GM19463 (cell line): ENCODE results near the gene TTLL8.

Experiments
- ATAC-seq: cut with Tn5 transposase; IDR thresholded peaks from one replicate; pipeline ENCODE4 v1.9.1; 2021; ENCODE audit warnings: mild to moderate bottlenecking, moderate library complexity; ENCODE audit not compliant: unreplicated experiment

TTLL8 gene

DNA sequence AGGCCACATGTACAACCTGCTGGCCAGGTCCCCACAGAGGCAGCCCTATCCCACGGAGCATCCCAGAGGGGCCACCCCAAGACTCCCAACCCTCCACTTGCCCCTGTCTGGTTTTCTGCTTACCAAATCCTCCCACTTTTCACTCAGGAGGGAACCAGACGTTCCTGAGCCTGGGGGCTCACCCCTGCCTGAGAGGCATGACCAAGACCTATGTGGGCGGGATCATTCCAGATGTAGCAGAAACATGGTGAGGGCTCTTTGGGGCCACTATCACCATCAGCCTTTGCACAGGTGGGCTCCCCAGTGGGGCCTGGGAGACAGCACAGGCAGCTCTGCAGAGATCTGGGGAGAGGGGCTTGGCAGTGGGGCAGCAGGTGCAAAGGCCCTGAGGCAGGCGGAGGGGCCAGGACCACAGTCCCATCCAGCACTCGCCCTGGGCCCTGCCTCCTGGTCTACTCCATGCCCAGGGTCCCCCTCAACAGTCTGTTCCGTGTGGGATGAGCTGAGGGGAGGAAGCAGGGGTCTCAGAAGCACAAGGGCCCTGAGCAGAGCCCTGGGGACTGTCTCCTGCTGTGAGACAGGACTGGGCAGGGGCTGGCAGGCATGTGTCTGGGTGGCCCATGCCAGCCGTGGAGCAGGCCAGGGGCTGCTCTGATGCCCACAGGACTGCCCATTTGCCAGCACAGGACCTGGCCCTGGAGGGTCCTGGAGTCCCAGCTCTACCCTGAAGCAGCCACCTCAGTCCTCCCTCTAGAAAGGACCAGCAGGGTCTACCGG is 88.2 kb downstream of the TTLL8 start:
- ATAC-seq: no peak

DNA sequence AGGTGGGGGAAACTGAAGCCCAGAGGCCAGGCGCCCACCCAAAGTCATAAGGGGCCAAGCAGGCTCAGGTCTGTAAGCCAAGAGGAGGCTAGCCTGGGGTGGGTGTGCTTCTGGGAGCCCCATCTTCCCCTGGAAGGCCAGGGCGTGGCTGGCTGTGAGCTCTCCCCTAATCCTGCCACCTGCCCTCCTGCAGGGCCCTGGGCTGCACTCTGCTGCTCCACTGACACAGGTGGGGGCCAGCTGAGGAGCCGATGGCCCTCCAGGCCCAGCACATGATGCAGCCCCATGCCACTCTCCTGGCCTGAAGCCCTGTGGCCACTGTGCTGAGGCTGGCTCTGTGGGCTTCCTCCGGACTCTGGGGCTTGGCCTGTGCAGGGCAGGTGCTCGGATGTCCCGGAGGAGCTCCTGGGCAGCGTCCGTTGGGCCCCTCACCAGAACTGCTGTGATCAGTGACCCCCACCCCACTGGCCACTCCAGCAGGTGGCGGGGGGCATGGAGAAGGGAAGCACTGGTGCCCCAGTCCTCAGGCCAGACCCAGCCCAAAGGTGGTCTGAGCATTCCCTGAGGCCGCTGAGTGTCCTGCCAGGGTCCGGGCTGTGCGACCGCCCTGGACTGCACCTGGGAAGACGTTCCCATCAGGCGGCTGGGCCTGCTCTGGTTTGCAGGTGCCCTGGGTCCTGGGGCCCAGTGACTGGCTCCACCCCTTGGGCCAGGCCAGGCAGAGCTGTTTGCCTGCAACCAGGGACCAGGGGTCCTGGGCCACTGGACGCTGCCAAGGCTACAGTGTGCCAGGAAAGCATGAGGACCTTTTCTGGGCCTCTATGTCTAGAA is 89.1 kb downstream of the TTLL8 start:
- no peak for ATAC-seq
